Measurements from ENCODE around the gene ARL8A. TPM values are rescaled to one million over a fixed set of nuclear protein-coding genes. Genes with fewer than 3 reads are reported as not detected.
"Not testable (repeated sequence)": the region's sequence is repeated elsewhere in the genome, so short reads cannot be mapped to it uniquely, and the experiment has no call there.

ARL8A gene
- polyA plus RNA-seq (ENCODE audit: insufficient read depth in 1 of 5, insufficient read length in 5 of 5, low replicate concordance in 1 of 5): 10 to 100 TPM; 36.5 to 47.3 (median 43.8) TPM
- long read RNA-seq, donor 1, transcript ARL8A-201 (7 exons, 1,793 nt): major isoform, 30 of 34 reads
- long read RNA-seq, donor 1, partial matches to known transcripts: 0 of 34 reads
- long read RNA-seq, donor 1, other reads (novel, unspliced or antisense): 0 of 34 reads
- long read RNA-seq, donor 2, transcript ARL8A-201 (7 exons, 1,793 nt): major isoform, 12 of 13 reads
- long read RNA-seq, donor 2, partial matches to known transcripts: 0 of 13 reads
- long read RNA-seq, donor 2, other reads (novel, unspliced or antisense): 0 of 13 reads
- long read RNA-seq, donor 3, transcript ARL8A-201 (7 exons, 1,793 nt): major isoform, 11 of 12 reads
- long read RNA-seq, donor 3, partial matches to known transcripts: 0 of 12 reads
- long read RNA-seq, donor 3, other reads (novel, unspliced or antisense): 0 of 12 reads
- long read RNA-seq, donor 4, transcript ARL8A-201 (7 exons, 1,793 nt): major isoform, 13 of 15 reads
- long read RNA-seq, donor 4, partial matches to known transcripts: 0 of 15 reads
- long read RNA-seq, donor 4, other reads (novel, unspliced or antisense): 0 of 15 reads
- long read RNA-seq, donor 5, transcript ARL8A-201 (7 exons, 1,793 nt): major isoform, 28 of 30 reads
- long read RNA-seq, donor 5, partial matches to known transcripts: 0 of 30 reads
- long read RNA-seq, donor 5, other reads (novel, unspliced or antisense): 0 of 30 reads
- long read RNA-seq, donor 6, transcript ARL8A-201 (7 exons, 1,793 nt): major isoform, 34 of 35 reads
- long read RNA-seq, donor 6, partial matches to known transcripts: 0 of 35 reads
- long read RNA-seq, donor 6, other reads (novel, unspliced or antisense): 0 of 35 reads
- long read RNA-seq, donor 7, transcript ARL8A-201 (7 exons, 1,793 nt): major isoform, 29 of 29 reads
- long read RNA-seq, donor 7, partial matches to known transcripts: 0 of 29 reads
- long read RNA-seq, donor 7, other reads (novel, unspliced or antisense): 0 of 29 reads
- long read RNA-seq, donor 8, transcript ARL8A-201 (7 exons, 1,793 nt): major isoform, 10 of 10 reads
- long read RNA-seq, donor 8, partial matches to known transcripts: 0 of 10 reads
- long read RNA-seq, donor 8, other reads (novel, unspliced or antisense): 0 of 10 reads

- no peak for DNase-seq
Measured at GRCh38 chr1:202144402-202145067, at the start of gene ARL8A. Gene ARL8A (minus strand): TSS chr1:202144737. CDS start chr1:202144572, 165 bp downstream.

- no peak for DNase-seq
Measured at GRCh38 chr1:202194328-202194648, 49.8 kb upstream of the ARL8A start.

- no peak for DNase-seq
Measured at GRCh38 chr1:202193614-202194327, 49.2 kb upstream of the ARL8A start, which contains the start of gene LGR6. Gene LGR6 (plus strand): TSS chr1:202193799. CDS start chr1:202193990, 191 bp downstream.

GRCh38 chr1:202192770-202193613, 48.5 kb upstream of the ARL8A start:
- no peak for DNase-seq

GRCh38 chr1:202191391-202191790, 46.9 kb upstream of the ARL8A start:
- not testable (repeated sequence) for DNase-seq

GRCh38 chr1:202189918-202190715, 45.6 kb upstream of the ARL8A start:
- DNase-seq: no peak

GRCh38 chr1:202189001-202189790, 44.7 kb upstream of the ARL8A start:
- no peak for DNase-seq

- DNase-seq: no peak
Measured at GRCh38 chr1:202187697-202188407, 43.3 kb upstream of the ARL8A start.

GRCh38 chr1:202187041-202187671, 42.6 kb upstream of the ARL8A start:
- no peak for DNase-seq

GRCh38 chr1:202186327-202186726, 41.8 kb upstream of the ARL8A start:
- DNase-seq: no peak

- DNase-seq: peak; percentile 64
Measured at GRCh38 chr1:202184750-202185460, 40.4 kb upstream of the ARL8A start.

GRCh38 chr1:202182040-202182877, 37.7 kb upstream of the ARL8A start:
- DNase-seq: no peak

- DNase-seq: no peak
Measured at GRCh38 chr1:202181586-202181985, 37.0 kb upstream of the ARL8A start.

GRCh38 chr1:202180751-202181139, 36.2 kb upstream of the ARL8A start:
- not testable (repeated sequence) for DNase-seq
